Liver (tissue), 9 donors: ENCODE results near the gene NADSYN1. TPM values are rescaled to one million over a fixed set of nuclear protein-coding genes. Genes with fewer than 3 reads are reported as not detected.

ENCODE experiments used
- DNase-seq: peaks from one replicate; pipeline ENCODE4 v3.0.0-alpha.2; 2017; ENCODE audit warnings: low spot score
- H3K27ac ChIP-seq, 2 donors: one replicate each; pipeline ENCODE4 v1.7.0; 2013; ENCODE audit warnings: inconsistent platforms in 2 of 2, low read length in 2 of 2, control low read depth in 1 of 2, low read depth in 1 of 2, mild to moderate bottlenecking in 1 of 2
- H3K27me3 ChIP-seq, 4 donors: one replicate each; pipeline versions ENCODE4 v1.6.1 to v1.7.0; 2013; ENCODE audit warnings: low read length in 3 of 4, inconsistent platforms in 1 of 4, mild to moderate bottlenecking in 1 of 4, moderate library complexity in 1 of 4; ENCODE audit not compliant: control insufficient read depth in 4 of 4, insufficient read depth in 4 of 4
- H3K36me3 ChIP-seq, 4 donors: one replicate each; pipeline versions ENCODE4 v1.6.1 to v1.7.0; 2013; ENCODE audit warnings: low read length in 3 of 4, mild to moderate bottlenecking in 3 of 4, low read depth in 1 of 4, moderate library complexity in 1 of 4; ENCODE audit not compliant: control insufficient read depth in 4 of 4, insufficient read depth in 3 of 4
- H3K4me1 ChIP-seq, 4 donors: one replicate each; pipeline versions ENCODE4 v1.6.1 to v1.7.0; 2013; ENCODE audit warnings: low read length in 3 of 4, mild to moderate bottlenecking in 3 of 4, moderate library complexity in 1 of 4; ENCODE audit not compliant: control insufficient read depth in 4 of 4, insufficient read depth in 4 of 4
- H3K4me3 ChIP-seq, 3 donors: one replicate each; pipeline versions ENCODE4 v1.6.1 to v1.7.0; 2013; ENCODE audit warnings: low read length in 3 of 3, control low read depth in 1 of 3, low read depth in 1 of 3, mild to moderate bottlenecking in 1 of 3
- H3K9ac ChIP-seq, 2 donors: one replicate each; pipeline ENCODE4 v1.7.0; 2013; ENCODE audit warnings: low read length in 2 of 2, mild to moderate bottlenecking in 2 of 2, moderate library complexity in 2 of 2, control low read depth in 1 of 2, low read depth in 1 of 2
- H3K9me3 ChIP-seq, 4 donors: one replicate each; pipeline versions ENCODE4 v1.6.1 to v1.7.0; 2013; ENCODE audit warnings: low read length in 3 of 4; ENCODE audit not compliant: control insufficient read depth in 4 of 4
- EGR1 ChIP-seq, 2 donors: IDR thresholded peaks; 2 replicates each; pipeline ENCODE4 v1.6.1; 2016 to 2018; ENCODE audit warnings: antibody characterized with exemption in 2 of 2, low read depth in 2 of 2
- FOXA1 ChIP-seq: IDR thresholded peaks from 2 replicates; pipeline ENCODE4 v1.6.1; 2016; ENCODE audit warnings: antibody characterized with exemption
- FOXA2 ChIP-seq: IDR thresholded peaks from 2 replicates; pipeline ENCODE4 v1.6.1; 2016; ENCODE audit warnings: antibody characterized with exemption
- GABPA ChIP-seq, 2 donors: IDR thresholded peaks in 1 of 2; conservative IDR thresholded peaks in 1 of 2; 2 replicates each; pipeline ENCODE4 v1.6.1; 2016; ENCODE audit warnings: antibody characterized with exemption in 2 of 2, mild to moderate bottlenecking in 1 of 2, moderate library complexity in 1 of 2
- HNF4A ChIP-seq, 2 donors: conservative IDR thresholded peaks; 2 replicates each; pipeline ENCODE4 v1.6.1; 2016; ENCODE audit warnings: antibody characterized with exemption in 2 of 2, mild to moderate bottlenecking in 2 of 2
- HNF4G ChIP-seq: IDR thresholded peaks from 2 replicates; pipeline ENCODE4 v1.6.1; 2016; ENCODE audit warnings: antibody characterized with exemption
- JUND ChIP-seq, 2 donors: IDR thresholded peaks; 2 replicates each; pipeline ENCODE4 v1.6.1; 2016; ENCODE audit warnings: antibody characterized with exemption in 2 of 2
- NR2F2 ChIP-seq: IDR thresholded peaks from 2 replicates; pipeline ENCODE4 v1.6.1; 2016; ENCODE audit warnings: antibody characterized with exemption
- RAD21 ChIP-seq, 2 donors: IDR thresholded peaks; 2 replicates each; pipeline ENCODE4 v1.6.1; 2016; ENCODE audit warnings: antibody characterized with exemption in 2 of 2, mild to moderate bottlenecking in 2 of 2
- REST ChIP-seq: IDR thresholded peaks from 2 replicates; pipeline ENCODE4 v1.6.1; 2016; ENCODE audit warnings: antibody characterized with exemption, mild to moderate bottlenecking
- RXRA ChIP-seq, 2 donors: IDR thresholded peaks; 2 replicates each; pipeline ENCODE4 v1.6.1; 2017 to 2018; ENCODE audit warnings: antibody characterized with exemption in 2 of 2, mild to moderate bottlenecking in 1 of 2
- SP1 ChIP-seq: IDR thresholded peaks from 2 replicates; pipeline ENCODE4 v1.6.1; 2018; ENCODE audit warnings: antibody characterized with exemption, mild to moderate bottlenecking
- TAF1 ChIP-seq: conservative IDR thresholded peaks from 2 replicates; pipeline ENCODE4 v1.6.1; 2016; ENCODE audit warnings: antibody characterized with exemption, mild to moderate bottlenecking
- YY1 ChIP-seq: IDR thresholded peaks from 2 replicates; pipeline ENCODE4 v1.6.1; 2016; ENCODE audit warnings: antibody characterized with exemption, mild to moderate bottlenecking
- ZBTB33 ChIP-seq: IDR thresholded peaks from 2 replicates; pipeline ENCODE4 v1.6.1; 2016; ENCODE audit warnings: antibody characterized with exemption
- WGBS: extraction: QIAGEN DNeasy Blood & Tissue Kit; methylation state at CpG from one replicate; pipeline ENCODE4 v1.1.7; 2013; 5-methylcytosine and 5-hydroxymethylcytosine counted together
- polyA plus RNA-seq, 2 donors: library from polyadenylated mRNA; stranded (reverse) in 1 of 2; unstranded in 1 of 2; fragments of 200-250 nt in 1 of 2; fragments of >200 nt in 1 of 2; fragmentation: Nextera tagmentation in 1 of 2; extraction: Ambion mirVana in 1 of 2; gene quantifications; one replicate each; pipeline versions ENCODE4 v1.2.1 to v1.2.3, GENCODE V29; 2013 to 2015
- total RNA-seq, 2 donors: library from RNA; depleted of rRNA; stranded (reverse); fragments of >200 nt; gene quantifications; one replicate each; pipeline ENCODE4 v1.2.3, GENCODE V29; 2014
- TF ChIP-seq, protein P1 (sequence below): fragments of 150-350 bp; IDR thresholded peaks from 2 replicates; pipeline ENCODE4 v1.5.1; 2017; ENCODE audit warnings: improper control_type of control experiment, low read depth, low read length; ENCODE audit not compliant: missing input control
- TF ChIP-seq, protein P2 (sequence below): IDR thresholded peaks from 2 replicates; pipeline ENCODE4 v1.6.1; 2016; ENCODE audit warnings: antibody characterized with exemption
- TF ChIP-seq, protein P3 (sequence below): IDR thresholded peaks from 2 replicates; pipeline ENCODE4 v1.6.1; 2016; ENCODE audit warnings: antibody characterized with exemption
- donor health status: healthy.
- donor health status: healthy.
- donor health status: healthy.
- donor health status: healthy.
- donor health status: healthy.

NADSYN1 gene
- total and polyA plus RNA-seq, 4 donors = 16.6 to 33.6 (median 22.2) TPM

DNA sequence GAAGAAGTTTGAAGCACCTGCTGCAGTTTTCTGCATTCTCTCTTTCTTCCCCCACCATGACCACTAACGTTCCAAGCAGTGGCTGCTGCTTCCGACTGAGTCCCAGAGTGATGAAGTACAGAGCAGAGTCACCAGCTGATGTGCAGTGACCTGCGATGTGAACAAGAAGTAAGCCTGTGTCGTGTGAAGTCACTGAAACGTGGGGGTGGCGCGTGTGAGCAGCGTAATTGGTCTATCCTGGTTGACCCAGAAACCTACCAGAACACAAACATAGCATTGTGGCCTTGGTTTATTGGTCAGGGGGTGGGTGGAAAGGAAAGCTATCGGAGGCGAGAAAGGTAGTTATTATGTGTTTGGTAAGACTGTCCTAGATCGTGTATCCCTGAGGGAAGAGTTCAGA, 77.6 kb downstream of the NADSYN1 start:
- Histone ChIP-seq H3K36me3 (no peaks in the 10 kb centered on the region), H3K9ac (no peak overlapping the region), H3K4me3 (no peak overlapping the region), H3K4me1 (peaks cover 11 to 21% (median 15%) of the 10 kb centered on the region in 4 donors), H3K27me3 (no peaks in the 10 kb centered on the region), H3K9me3 (no peaks in the 10 kb centered on the region), H3K27ac (peak overlapping the region; percentile 11 to 60)
- TF ChIP-seq GABPA (IDR thresholded peaks at IDR 0.05 in 1 of 2, conservative IDR thresholded peaks at IDR 0.05 in 1 of 2) (no peak), RXRA (IDR thresholded peaks at IDR 0.05) (peak; percentile 8 to 76), FOXA1 (no peak), JUND (IDR thresholded peaks at IDR 0.05) (no peak), HNF4A (conservative IDR thresholded peaks at IDR 0.05) (peak; percentile 12 to 68), SP1 (peak; percentile 85), RAD21 (IDR thresholded peaks at IDR 0.05) (peak in 1 of 2 donors; percentile 24), EGR1 (IDR thresholded peaks at IDR 0.05; ENCODE audit: low read depth in 2 of 2) (peak in 1 of 2 donors; percentile 49), NR2F2 (no peak), TAF1 (no peak), FOXA2 (no peak), YY1 (no peak), HNF4G (no peak), ZBTB33 (no peak), REST (no peak)
- TF ChIP-seq, protein P1, sequence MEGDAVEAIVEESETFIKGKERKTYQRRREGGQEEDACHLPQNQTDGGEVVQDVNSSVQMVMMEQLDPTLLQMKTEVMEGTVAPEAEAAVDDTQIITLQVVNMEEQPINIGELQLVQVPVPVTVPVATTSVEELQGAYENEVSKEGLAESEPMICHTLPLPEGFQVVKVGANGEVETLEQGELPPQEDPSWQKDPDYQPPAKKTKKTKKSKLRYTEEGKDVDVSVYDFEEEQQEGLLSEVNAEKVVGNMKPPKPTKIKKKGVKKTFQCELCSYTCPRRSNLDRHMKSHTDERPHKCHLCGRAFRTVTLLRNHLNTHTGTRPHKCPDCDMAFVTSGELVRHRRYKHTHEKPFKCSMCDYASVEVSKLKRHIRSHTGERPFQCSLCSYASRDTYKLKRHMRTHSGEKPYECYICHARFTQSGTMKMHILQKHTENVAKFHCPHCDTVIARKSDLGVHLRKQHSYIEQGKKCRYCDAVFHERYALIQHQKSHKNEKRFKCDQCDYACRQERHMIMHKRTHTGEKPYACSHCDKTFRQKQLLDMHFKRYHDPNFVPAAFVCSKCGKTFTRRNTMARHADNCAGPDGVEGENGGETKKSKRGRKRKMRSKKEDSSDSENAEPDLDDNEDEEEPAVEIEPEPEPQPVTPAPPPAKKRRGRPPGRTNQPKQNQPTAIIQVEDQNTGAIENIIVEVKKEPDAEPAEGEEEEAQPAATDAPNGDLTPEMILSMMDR = no peak
- TF ChIP-seq, protein P2, sequence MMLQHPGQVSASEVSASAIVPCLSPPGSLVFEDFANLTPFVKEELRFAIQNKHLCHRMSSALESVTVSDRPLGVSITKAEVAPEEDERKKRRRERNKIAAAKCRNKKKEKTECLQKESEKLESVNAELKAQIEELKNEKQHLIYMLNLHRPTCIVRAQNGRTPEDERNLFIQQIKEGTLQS = no peak
- TF ChIP-seq, protein P3, sequence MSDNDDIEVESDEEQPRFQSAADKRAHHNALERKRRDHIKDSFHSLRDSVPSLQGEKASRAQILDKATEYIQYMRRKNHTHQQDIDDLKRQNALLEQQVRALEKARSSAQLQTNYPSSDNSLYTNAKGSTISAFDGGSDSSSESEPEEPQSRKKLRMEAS = no peak
- no peak for DNase-seq
- WGBS = 80% methylated on average over 11 of the region's 11 CpGs
